Vagina (tissue), 2 donors: Measurements from ENCODE around the gene NTN3.

ENCODE experiments used
- CTCF ChIP-seq, 3 experiments: fragments of 450-650 bp in 2 of 3; fragments of 200-600 bp in 1 of 3; sonication (generic) in 1 of 3; IDR thresholded peaks; one replicate each; pipeline ENCODE4 v1.5.1; 2017 to 2019; ENCODE audit warnings: antibody characterized with exemption in 3 of 3, mild to moderate bottlenecking in 2 of 3, moderate library complexity in 2 of 3
- POLR2A ChIP-seq, 2 donors: fragments of 450-650 bp; IDR thresholded peaks; one replicate each; pipeline ENCODE4 v1.6.1; 2017; ENCODE audit warnings: antibody characterized with exemption in 2 of 2, mild to moderate bottlenecking in 2 of 2, moderate library complexity in 2 of 2
- POLR2AphosphoS5 ChIP-seq, 2 donors: sonication (generic); formaldehyde crosslinking; IDR thresholded peaks; one replicate each; pipeline ENCODE4 v1.9.0; 2017; ENCODE audit warnings: antibody characterized with exemption in 2 of 2, mild to moderate bottlenecking in 2 of 2, low read depth in 1 of 2; ENCODE audit not compliant: insufficient read depth in 1 of 2

- TF ChIP-seq CTCF (IDR thresholded peaks at IDR 0.05) (no peak), POLR2A (IDR thresholded peaks at IDR 0.05) (no peak), POLR2AphosphoS5 (IDR thresholded peaks at IDR 0.05; ENCODE audit: insufficient read depth in 1 of 2, low read depth in 1 of 2) (no peak)
These were observed 10.6 kb downstream of the NTN3 start for GRCh38 chr16:2481676-2482075.
